Stimulated activated CD4-positive, alpha-beta T cell treated with anti-CD3 and anti-CD28 coated beads, Interleukin-15, amount 100 ng/mL, for 48 hours (primary cell): ENCODE data around the gene CACNA1A.
A peak's percentile ranks its signal among the peaks of the same experiment; 100 is the strongest.

Experiments
- DNase-seq, 2 donors: peaks; one replicate each; pipeline ENCODE4 v3.0.0-alpha.2; 2020; ENCODE audit warnings: low read depth in 2 of 2

The CACNA1A gene

DNA sequence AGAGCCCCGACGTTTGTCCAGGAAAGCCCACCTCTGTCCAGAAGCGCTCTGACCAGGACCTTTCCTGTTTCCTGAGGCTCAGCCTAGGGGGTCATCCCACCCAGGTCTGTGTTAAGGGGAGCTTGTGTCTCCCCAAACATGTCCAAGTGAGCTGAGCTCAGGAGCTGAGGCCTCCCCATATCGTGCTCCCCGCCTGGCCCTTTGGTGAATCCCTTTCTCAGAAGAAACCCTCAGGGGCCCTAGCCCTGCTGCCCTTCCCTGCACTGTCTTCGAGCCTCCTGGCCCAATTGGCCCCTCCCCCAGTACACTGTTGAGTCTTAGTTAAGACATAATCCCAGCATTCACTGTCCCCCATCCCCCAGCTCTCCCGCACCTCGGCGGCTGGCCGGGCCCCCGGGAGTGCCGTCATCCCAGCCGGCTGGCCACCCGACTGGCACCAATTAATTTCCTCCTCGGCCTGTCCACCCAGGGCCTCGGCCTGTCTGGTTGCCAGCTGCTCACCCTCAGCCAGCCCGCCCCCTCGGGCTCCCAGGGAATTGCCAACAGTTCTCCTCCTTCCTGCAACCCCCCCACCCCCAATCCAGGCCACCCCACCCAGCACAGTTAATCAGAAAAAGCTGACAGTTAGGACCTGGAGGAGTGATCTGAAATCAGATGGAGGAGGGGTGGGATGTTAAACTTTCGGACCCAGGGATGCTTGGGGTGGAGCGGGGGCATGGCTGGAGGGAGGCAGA is 342.5 kb downstream of the CACNA1A start:
- peak in 1 of 2 donors; percentile 51 for DNase-seq

DNA sequence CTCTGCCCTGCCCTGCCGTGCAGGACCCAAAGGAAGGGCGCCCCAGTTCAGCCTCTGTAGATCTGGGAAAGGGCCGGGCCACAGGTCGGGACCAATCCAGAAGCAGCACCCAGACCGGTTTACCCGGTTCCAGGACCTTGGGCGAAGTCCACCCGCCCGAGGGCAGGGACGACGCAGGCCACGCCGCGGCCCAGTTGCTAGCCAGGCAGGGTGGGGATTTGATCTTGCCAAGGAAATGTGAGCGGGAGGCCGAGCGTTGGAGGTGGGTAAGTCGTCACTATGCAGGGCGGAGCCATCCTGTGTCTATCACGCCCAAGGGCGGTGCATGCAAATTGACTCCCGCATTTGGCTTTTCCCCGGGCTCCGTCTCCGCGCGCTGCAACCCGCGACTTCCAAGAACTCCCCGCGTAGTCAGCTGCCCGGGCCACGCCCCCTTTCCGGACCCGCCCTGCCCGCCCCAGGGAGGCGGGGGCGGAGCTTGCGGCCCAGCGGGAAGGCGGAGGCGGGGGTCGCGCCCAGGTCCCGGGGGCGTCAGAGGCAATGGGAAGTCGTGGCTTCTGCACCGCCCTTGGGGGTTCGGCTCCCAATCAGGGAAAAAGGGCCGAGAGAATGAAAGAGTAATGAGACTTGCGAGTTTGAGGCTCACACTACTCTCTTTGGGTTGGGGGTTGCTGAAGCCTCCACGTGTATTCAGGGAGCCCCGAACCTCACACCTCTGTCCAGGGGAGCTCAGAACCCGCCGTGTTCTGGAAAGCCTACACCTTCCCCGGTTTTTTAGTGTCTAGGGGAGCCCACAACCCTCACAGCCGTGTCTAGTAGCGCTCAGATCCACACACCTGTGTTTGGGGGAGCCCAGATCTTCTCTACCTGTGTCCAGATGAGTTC is 343.3 kb downstream of the CACNA1A start:
- DNase-seq: peak; percentile 86 to 91

DNA sequence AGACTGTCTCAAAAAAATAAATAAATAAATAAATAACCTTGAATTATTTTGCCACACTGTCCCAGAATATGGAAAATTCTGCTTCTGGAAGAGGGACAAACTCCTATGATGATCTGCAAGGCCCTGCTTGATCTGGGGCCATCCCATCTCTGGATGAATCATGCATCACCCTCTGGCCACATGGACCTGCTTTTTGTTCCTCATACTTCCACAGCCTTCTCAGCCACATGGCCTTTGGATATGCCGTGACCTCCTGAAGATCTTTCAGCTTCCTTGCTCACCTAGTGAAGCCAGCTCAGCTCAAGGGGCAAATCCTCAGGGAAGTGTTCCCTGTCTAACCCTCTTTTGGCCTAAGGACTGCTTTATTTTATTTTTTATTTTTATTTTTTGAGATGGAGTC is 345.7 kb downstream of the CACNA1A start:
- DNase-seq: no peak

DNA sequence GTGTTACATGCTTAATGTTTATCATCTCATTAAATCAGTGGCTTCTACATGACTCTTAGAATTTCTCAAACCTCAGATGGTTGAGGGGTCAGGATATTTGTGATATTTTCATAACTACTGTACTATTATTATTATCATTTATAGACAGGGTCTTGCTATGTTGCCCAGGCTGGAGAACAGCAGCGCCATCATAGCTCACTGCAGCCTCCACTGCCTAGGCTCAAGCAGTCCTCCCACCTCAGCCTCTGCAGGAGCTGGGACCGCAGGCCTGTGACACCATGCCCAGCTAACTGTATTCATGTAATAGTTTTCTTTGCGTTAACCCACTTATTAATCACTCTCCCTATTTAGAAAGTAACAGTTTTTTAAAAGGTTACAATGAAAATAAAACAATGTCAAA is 346.6 kb downstream of the CACNA1A start:
- no peak for DNase-seq
